Naive thymus-derived CD4-positive, alpha-beta T cell (primary cell): ENCODE data around the gene ACOX3. TPM values are rescaled to one million over a fixed set of nuclear protein-coding genes. Genes with fewer than 3 reads are reported as not detected.

Experiments used
- ATAC-seq: fragments of 150-1000 bp; cut with Tn5 transposase; 2 replicates; pipeline ENCODE4 v1.10.0; 2021; ENCODE audit warnings: mild to moderate bottlenecking, moderate library complexity
- CTCF ChIA-PET: fragments of 350-600 bp; sonication (Branson Sonifier 250); formaldehyde crosslinking; loops from one replicate; lab custom pipeline; 2021; ENCODE audit warnings: antibody characterized with exemption; lab: Charles Lee
- POLR2A ChIA-PET: fragments of 350-600 bp; sonication (Branson Sonifier 250); formaldehyde crosslinking; loops from one replicate; lab custom pipeline; 2021; ENCODE audit warnings: antibody characterized with exemption, inconsistent platforms; lab: Charles Lee
- DNase-seq, 9 donors: peaks; one replicate each; pipeline versions ENCODE4 v3.0.0 to v3.0.0-alpha.2; 2020 to 2022; ENCODE audit warnings: mixed read lengths in 1 of 9
- H3K27ac ChIP-seq: one replicate; pipeline ENCODE4 v1.7.0; 2013; ENCODE audit warnings: mild to moderate bottlenecking, low read depth, low read length, moderate library complexity
- H3K27me3 ChIP-seq, 2 donors: one replicate each; pipeline ENCODE4 v1.7.0; 2013; ENCODE audit warnings: low read length in 2 of 2, mild to moderate bottlenecking in 2 of 2, moderate library complexity in 2 of 2; ENCODE audit not compliant: control insufficient read depth in 2 of 2, insufficient read depth in 2 of 2
- H3K36me3 ChIP-seq, 3 experiments: 1 replicate in 2 of 3; 2 replicates in 1 of 3; pipeline ENCODE4 v1.7.0; 2013; ENCODE audit warnings: low read length in 3 of 3, mild to moderate bottlenecking in 3 of 3, moderate library complexity in 1 of 3; ENCODE audit not compliant: insufficient read depth in 3 of 3, control insufficient read depth in 2 of 3
- H3K4me1 ChIP-seq, 2 donors: one replicate each; pipeline ENCODE4 v1.7.0; 2013; ENCODE audit warnings: low read length in 2 of 2, mild to moderate bottlenecking in 2 of 2, moderate library complexity in 1 of 2; ENCODE audit not compliant: control insufficient read depth in 2 of 2, insufficient read depth in 2 of 2
- H3K4me3 ChIP-seq: 2 replicates; pipeline ENCODE4 v1.7.0; 2013; ENCODE audit warnings: mild to moderate bottlenecking, low read length
- H3K9me3 ChIP-seq, 3 experiments: 1 replicate in 2 of 3; 2 replicates in 1 of 3; pipeline ENCODE4 v1.7.0; 2013; ENCODE audit warnings: low read length in 3 of 3; ENCODE audit not compliant: control insufficient read depth in 2 of 3
- H3K27ac Mint-ChIP-seq, 9 donors: one replicate each; pipeline ENCODE4 v1.8.0; 2020 to 2022; ENCODE audit warnings: mixed read lengths in 9 of 9, mild to moderate bottlenecking in 8 of 9, moderate library complexity in 5 of 9, inconsistent platforms in 2 of 9
- H3K27me3 Mint-ChIP-seq, 5 donors: one replicate each; pipeline ENCODE4 v1.8.0; 2021 to 2022; ENCODE audit warnings: mixed read lengths in 5 of 5, mild to moderate bottlenecking in 1 of 5
- H3K36me3 Mint-ChIP-seq, 5 donors: one replicate each; pipeline ENCODE4 v1.8.0; 2020 to 2022; ENCODE audit warnings: mixed read lengths in 5 of 5, mild to moderate bottlenecking in 3 of 5, inconsistent platforms in 1 of 5
- H3K4me1 Mint-ChIP-seq, 7 donors: one replicate each; pipeline ENCODE4 v1.8.0; 2020 to 2022; ENCODE audit warnings: mixed read lengths in 7 of 7, mild to moderate bottlenecking in 3 of 7, inconsistent platforms in 1 of 7
- H3K4me3 Mint-ChIP-seq, 10 donors: one replicate each; pipeline ENCODE4 v1.8.0; 2020 to 2022; ENCODE audit warnings: mild to moderate bottlenecking in 10 of 10, mixed read lengths in 10 of 10, moderate library complexity in 6 of 10, inconsistent platforms in 2 of 10
- H3K9me3 Mint-ChIP-seq, 11 donors: one replicate each; pipeline ENCODE4 v1.8.0; 2020 to 2022; ENCODE audit warnings: mixed read lengths in 11 of 11, mild to moderate bottlenecking in 4 of 11, inconsistent platforms in 1 of 11, moderate library complexity in 1 of 11
- intact Hi-C, 2 donors: fragments of 100-400 bp; cut with micrococcal nuclease; formaldehyde crosslinking; loops; one replicate each; pipeline ENCODE4 v1.15.1; 2023
- polyA plus RNA-seq, 2 donors: library from polyadenylated mRNA; unstranded; fragments of 300-500 nt; fragmentation: Illumina TruSeq; gene quantifications; one replicate each; pipeline ENCODE4 v1.2.3, GENCODE V29; 2021
- total RNA-seq, 6 experiments: library from RNA in 5 of 6; stranded (reverse) in 5 of 6; gene quantifications; 1 replicate in 5 of 6; 2 replicates in 1 of 6; pipeline ENCODE4 v1.2.3 and lab custom pipeline; 2021 to 2026

Gene ACOX3
- total and polyA plus RNA-seq, 7 experiments from 2014 or later, result 10.9 to 20.5 (median 16.1) TPM

GRCh38 chr4:8323947-8324555 lies 116.5 kb downstream of the ACOX3 start:
- no peak overlapping the region for H3K27ac Mint-ChIP-seq
- H3K4me3 Mint-ChIP-seq, result no peak overlapping the region
- intact Hi-C loops, result no loop called here
- ATAC-seq (no peak), DNase-seq (peak in 1 of 9 donors; percentile 1)
- no peaks in the 10 kb centered on the region for H3K27me3 Mint-ChIP-seq
- ChIA-PET CTCF (no interaction called here), POLR2A (no interaction called here)
- H3K4me1 Mint-ChIP-seq, result no peaks in the 10 kb centered on the region
- Histone ChIP-seq H3K27ac (no peak overlapping the region), H3K9me3 (no peaks in the 10 kb centered on the region), H3K36me3 (no peaks in the 10 kb centered on the region), H3K27me3 (no peaks in the 10 kb centered on the region), H3K4me3 (no peak overlapping the region), H3K4me1 (no peaks in the 10 kb centered on the region)
- no peaks in the 10 kb centered on the region for H3K36me3 Mint-ChIP-seq
- no peaks in the 10 kb centered on the region for H3K9me3 Mint-ChIP-seq

DNA sequence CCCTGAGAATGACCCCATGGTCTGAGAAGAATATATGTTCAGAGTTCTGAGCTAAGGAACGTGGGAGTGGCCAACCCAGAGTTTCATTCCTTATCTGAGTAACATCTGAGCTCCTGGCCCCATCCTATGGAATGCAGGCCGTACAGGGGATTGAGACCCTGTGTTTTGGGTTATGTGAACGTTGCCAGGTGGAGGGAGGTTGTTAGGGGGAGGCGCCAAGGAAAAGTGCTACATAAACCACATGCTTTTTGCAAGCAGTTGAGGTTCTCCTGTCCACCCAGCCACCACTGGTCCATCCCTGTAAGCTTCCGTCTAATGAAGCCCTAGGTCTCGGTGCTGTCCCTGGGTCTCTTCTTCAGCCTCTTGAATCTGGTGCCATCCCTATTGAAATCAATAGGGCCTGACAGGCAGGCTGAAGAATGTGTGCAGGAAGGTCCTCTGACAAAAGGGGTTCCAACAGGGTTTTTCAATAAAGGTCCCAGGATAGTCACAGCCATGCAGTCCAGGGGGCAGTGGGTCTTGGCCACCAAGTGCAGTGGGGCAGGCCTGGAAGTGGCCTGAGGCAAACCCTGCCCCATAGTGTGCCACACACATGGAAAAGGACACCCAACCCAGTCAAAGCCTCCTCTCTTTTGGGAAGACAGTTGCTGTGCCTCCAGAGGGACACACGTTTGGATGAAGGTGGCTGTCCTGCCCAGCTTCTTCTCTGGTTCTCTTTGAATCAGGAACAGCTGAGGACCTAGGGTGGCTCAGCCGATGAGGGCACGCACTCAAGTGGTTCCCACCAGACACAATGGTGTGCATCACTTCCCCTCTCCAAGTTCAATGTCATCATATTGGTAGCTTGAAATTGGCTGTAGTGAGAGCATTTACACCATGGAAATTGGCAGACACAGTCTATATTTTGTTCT lies 117.5 kb downstream of the ACOX3 start:
- no peak for ATAC-seq
- no peak overlapping the region for H3K4me3 ChIP-seq
- no peaks in the 10 kb centered on the region for H3K4me1 ChIP-seq
- CTCF ChIA-PET, result no interaction called here
- intact Hi-C loops, result no loop called here
- no peaks in the 10 kb centered on the region for H3K36me3 ChIP-seq
- Mint-ChIP-seq H3K4me1 (no peaks in the 10 kb centered on the region), H3K9me3 (no peaks in the 10 kb centered on the region), H3K4me3 (no peak overlapping the region), H3K36me3 (no peaks in the 10 kb centered on the region), H3K27me3 (no peaks in the 10 kb centered on the region), H3K27ac (no peak overlapping the region)
- POLR2A ChIA-PET, result no interaction called here
- DNase-seq, result peak in 1 of 9 donors; percentile 16
- no peaks in the 10 kb centered on the region for H3K27me3 ChIP-seq
- no peak overlapping the region for H3K27ac ChIP-seq
- no peaks in the 10 kb centered on the region for H3K9me3 ChIP-seq

DNA sequence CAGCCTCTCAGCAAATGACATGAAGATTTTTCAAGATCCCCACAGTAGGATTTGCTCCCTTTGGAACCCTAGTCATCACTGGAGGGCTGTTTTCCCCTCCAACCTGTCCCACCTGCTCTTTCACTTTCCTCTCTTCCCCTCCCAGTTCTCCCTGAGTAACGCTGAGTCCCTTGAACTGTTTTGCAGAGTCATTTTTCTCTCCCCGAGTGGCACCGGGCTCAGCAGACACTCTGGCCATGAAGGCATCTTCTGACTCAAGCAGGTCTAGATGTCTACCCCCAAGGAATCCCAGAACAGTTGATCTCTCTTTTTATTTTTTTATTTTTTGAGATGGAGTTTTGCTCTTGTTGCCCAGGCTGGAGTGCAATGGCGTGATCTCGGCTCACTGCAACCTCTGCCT lies 118.8 kb downstream of the ACOX3 start:
- Mint-ChIP-seq H3K4me1 (no peaks in the 10 kb centered on the region), H3K27ac (no peak overlapping the region), H3K27me3 (no peaks in the 10 kb centered on the region), H3K36me3 (no peaks in the 10 kb centered on the region), H3K9me3 (no peaks in the 10 kb centered on the region), H3K4me3 (no peak overlapping the region)
- no peak for DNase-seq
- no peak for ATAC-seq
- ChIA-PET POLR2A (no interaction called here), CTCF (no interaction called here)
- intact Hi-C loops, result no loop called here
- H3K4me1 ChIP-seq, result no peaks in the 10 kb centered on the region
- H3K9me3 ChIP-seq, result no peaks in the 10 kb centered on the region
- H3K4me3 ChIP-seq, result no peak overlapping the region
- H3K36me3 ChIP-seq, result no peaks in the 10 kb centered on the region
- H3K27me3 ChIP-seq, result no peaks in the 10 kb centered on the region
- no peak overlapping the region for H3K27ac ChIP-seq

GRCh38 chr4:8321220-8321619 lies 119.3 kb downstream of the ACOX3 start:
- H3K36me3 ChIP-seq, result no peaks in the 10 kb centered on the region
- intact Hi-C loops, result no loop called here
- H3K27ac ChIP-seq, result no peak overlapping the region
- no peak overlapping the region for H3K4me3 ChIP-seq
- no peaks in the 10 kb centered on the region for H3K27me3 Mint-ChIP-seq
- no peak for ATAC-seq
- ChIA-PET CTCF (no interaction called here), POLR2A (no interaction called here)
- H3K27me3 ChIP-seq, result no peaks in the 10 kb centered on the region
- no peaks in the 10 kb centered on the region for H3K36me3 Mint-ChIP-seq
- no peaks in the 10 kb centered on the region for H3K4me1 Mint-ChIP-seq
- H3K9me3 ChIP-seq, result no peaks in the 10 kb centered on the region
- DNase-seq, result no peak
- no peaks in the 10 kb centered on the region for H3K4me1 ChIP-seq
- no peak overlapping the region for H3K4me3 Mint-ChIP-seq
- H3K27ac Mint-ChIP-seq, result no peak overlapping the region
- H3K9me3 Mint-ChIP-seq, result no peaks in the 10 kb centered on the region

- Mint-ChIP-seq H3K27ac (no peak overlapping the region), H3K27me3 (peaks cover 0 to 3% (median 0%) of the 10 kb centered on the region in 5 donors), H3K9me3 (no peaks in the 10 kb centered on the region), H3K4me3 (no peak overlapping the region), H3K4me1 (no peaks in the 10 kb centered on the region), H3K36me3 (no peaks in the 10 kb centered on the region)
- peak in 1 of 9 donors; percentile 3 for DNase-seq
- Histone ChIP-seq H3K9me3 (no peaks in the 10 kb centered on the region), H3K4me1 (no peaks in the 10 kb centered on the region), H3K36me3 (no peaks in the 10 kb centered on the region), H3K4me3 (no peak overlapping the region), H3K27ac (no peak overlapping the region), H3K27me3 (no peaks in the 10 kb centered on the region)
- intact Hi-C loops, result no loop called here
- POLR2A ChIA-PET, result no interaction called here
- no peak for ATAC-seq
- CTCF ChIA-PET, result no interaction called here
These were observed 120.2 kb downstream of the ACOX3 start for GRCh38 chr4:8320386-8320750.

DNA sequence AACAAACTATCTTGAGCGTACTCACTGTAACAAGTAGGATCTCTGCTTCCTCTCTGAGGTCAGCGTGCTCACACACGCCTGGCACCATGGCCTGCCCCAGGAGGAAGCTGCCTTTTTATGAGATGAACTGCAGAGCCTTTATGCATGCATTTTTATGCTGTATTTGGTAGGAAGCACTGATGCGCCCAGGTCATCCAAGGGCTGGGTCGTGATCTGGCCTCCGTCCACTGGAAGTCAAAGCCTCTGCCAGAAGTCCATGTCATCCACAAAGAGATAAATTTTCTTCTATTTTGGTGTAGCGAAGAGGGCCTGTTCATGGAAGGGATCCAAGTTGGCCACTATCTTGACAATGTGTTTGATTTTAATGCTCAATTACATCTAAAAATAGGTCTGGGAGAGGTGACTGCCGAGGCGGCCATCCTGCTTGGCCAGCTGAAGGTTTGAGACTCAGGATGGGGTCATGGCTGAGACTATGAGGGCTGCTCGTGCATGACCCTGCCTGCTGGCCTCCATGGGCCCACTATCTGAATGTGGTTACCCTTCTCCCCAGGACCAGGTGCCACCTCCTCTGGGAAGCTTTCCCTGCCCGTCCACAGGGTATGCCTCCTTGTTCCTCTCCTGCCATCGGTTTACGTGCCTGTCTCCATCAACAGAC lies 120.7 kb downstream of the ACOX3 start:
- POLR2A ChIA-PET, result no interaction called here
- CTCF ChIA-PET, result no interaction called here
- Histone ChIP-seq H3K4me3 (no peak overlapping the region), H3K9me3 (no peaks in the 10 kb centered on the region), H3K4me1 (no peaks in the 10 kb centered on the region), H3K27ac (no peak overlapping the region), H3K36me3 (no peaks in the 10 kb centered on the region), H3K27me3 (no peaks in the 10 kb centered on the region)
- ATAC-seq (no peak), DNase-seq (peak in 1 of 9 donors; percentile 1)
- Mint-ChIP-seq H3K4me3 (no peak overlapping the region), H3K4me1 (no peaks in the 10 kb centered on the region), H3K9me3 (no peaks in the 10 kb centered on the region), H3K36me3 (no peaks in the 10 kb centered on the region), H3K27ac (no peak overlapping the region), H3K27me3 (peaks cover 0 to 4% (median 3%) of the 10 kb centered on the region in 5 donors)
- intact Hi-C loops, result no loop called here
